Measurements from ENCODE around the gene VEGFA. TPM values are rescaled to one million over a fixed set of nuclear protein-coding genes. Genes with fewer than 3 reads are reported as not detected.

The VEGFA gene
- total RNA-seq, 4 donors from 2014 or later = 28.0 to 107 (median 80.8) TPM

DNA sequence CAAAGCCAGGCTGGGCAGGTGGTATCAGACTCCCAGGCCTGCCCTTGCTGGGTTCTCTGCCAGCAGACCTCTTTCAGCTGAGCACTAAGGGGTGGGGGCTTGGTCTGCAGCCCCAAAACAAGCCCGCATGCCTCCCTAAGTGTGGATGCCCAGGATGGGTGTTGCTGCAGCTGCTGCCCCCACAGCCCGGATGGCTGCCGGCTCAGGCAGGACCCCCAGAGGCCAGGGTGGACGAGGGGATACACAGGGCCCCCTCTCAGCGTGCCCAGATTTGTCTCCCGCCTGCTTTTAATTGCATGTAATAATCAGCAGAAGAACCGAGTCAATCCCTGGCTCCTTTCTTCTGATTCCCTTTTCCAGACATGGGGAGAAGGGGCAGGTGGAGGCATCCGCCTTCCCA lies 60.8 kb downstream of the VEGFA start:
- no peak for DNase-seq
- intact Hi-C loops (cut with DNase I) = no loop called here
- Histone ChIP-seq H3K9me3 (no peaks in the 10 kb centered on the region), H3K4me1 (no peaks in the 10 kb centered on the region), H3K27ac (no peak overlapping the region), H3K36me3 (no peaks in the 10 kb centered on the region), H3K4me3 (no peak overlapping the region), H3K27me3 (peaks cover 0 to 10% (median 0%) of the 10 kb centered on the region in 4 donors)
- TF ChIP-seq, protein P1, sequence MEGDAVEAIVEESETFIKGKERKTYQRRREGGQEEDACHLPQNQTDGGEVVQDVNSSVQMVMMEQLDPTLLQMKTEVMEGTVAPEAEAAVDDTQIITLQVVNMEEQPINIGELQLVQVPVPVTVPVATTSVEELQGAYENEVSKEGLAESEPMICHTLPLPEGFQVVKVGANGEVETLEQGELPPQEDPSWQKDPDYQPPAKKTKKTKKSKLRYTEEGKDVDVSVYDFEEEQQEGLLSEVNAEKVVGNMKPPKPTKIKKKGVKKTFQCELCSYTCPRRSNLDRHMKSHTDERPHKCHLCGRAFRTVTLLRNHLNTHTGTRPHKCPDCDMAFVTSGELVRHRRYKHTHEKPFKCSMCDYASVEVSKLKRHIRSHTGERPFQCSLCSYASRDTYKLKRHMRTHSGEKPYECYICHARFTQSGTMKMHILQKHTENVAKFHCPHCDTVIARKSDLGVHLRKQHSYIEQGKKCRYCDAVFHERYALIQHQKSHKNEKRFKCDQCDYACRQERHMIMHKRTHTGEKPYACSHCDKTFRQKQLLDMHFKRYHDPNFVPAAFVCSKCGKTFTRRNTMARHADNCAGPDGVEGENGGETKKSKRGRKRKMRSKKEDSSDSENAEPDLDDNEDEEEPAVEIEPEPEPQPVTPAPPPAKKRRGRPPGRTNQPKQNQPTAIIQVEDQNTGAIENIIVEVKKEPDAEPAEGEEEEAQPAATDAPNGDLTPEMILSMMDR (IDR thresholded peaks at IDR 0.05) = no peak
- TF ChIP-seq POLR2A (IDR thresholded peaks at IDR 0.05) = no peak
- WGBS, 2 donors = 55 to 78% methylated on average over 4 of the region's 8 CpGs

DNA sequence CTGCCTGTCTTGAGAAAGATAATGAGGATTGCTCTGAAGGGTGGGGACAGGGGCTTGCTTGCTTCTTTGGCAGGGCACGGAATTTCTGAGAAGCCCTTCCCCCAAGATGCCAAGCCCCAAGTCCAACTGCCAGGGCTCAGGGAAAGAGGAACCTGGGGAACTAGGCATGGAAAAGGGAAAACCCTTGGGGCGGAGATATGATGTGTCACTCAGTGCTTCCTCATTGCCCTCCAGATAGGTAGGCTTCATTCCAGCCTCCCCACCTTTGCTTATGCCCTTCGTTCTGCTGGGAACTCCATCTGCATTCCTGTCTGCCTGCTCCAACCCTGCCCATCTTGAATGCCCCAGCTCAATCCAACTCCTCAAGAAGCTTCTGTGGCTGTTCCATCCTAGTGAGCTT lies 61.2 kb downstream of the VEGFA start:
- 40 to 49% methylated on average over 3 of the region's 3 CpGs for WGBS, 2 donors
- Histone ChIP-seq H3K27ac (no peak overlapping the region), H3K4me1 (no peaks in the 10 kb centered on the region), H3K36me3 (no peaks in the 10 kb centered on the region), H3K27me3 (peaks cover 0 to 10% (median 0%) of the 10 kb centered on the region in 4 donors), H3K9me3 (no peaks in the 10 kb centered on the region), H3K4me3 (no peak overlapping the region)
- intact Hi-C loops (cut with DNase I) = no loop called here
- TF ChIP-seq POLR2A (IDR thresholded peaks at IDR 0.05) = no peak
- TF ChIP-seq, protein P1 (IDR thresholded peaks at IDR 0.05) = no peak
- no peak for DNase-seq

DNA sequence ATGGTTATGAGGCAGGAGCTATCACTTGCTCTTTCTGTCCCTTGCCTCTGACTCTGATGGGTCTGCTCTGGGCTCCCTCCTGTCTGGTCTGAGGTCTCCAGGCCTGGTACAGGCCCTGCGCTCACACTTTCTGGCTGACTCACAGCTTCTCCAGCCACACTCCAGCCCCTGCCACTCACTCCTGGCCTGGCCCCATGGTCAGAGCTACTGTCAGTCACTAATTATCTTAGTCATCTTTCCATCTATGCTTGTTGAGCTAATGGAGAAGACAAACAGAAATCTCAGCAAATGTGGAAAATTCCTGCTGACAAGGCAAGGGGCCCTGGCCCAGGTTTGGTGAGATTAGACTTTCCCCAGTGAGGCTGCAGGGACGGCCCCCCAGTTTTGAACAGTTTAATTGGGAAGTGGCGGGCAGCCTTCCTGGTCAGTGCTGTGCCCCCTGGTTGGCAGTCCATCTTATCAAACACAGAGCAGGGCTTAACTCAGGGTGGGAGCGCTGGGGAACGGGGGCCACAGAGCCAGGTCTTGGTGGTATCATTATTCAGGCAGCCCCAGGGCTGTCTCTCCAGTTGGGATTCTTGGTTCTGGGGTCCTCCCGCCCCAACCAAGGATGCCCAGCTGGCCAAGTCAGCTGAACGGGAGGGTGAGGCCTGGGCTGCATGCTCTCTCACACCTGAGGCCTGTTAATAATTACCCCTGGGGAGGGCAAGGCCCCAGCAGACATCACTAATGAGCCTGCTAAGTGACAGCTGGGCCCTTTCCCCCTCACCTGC lies 63.4 kb downstream of the VEGFA start:
- TF ChIP-seq, protein P1 (IDR thresholded peaks at IDR 0.05) = no peak
- no peak for TF ChIP-seq POLR2A (IDR thresholded peaks at IDR 0.05)
- intact Hi-C loops (cut with DNase I) = no loop called here
- Histone ChIP-seq H3K4me3 (no peak overlapping the region), H3K27ac (no peak overlapping the region), H3K4me1 (peaks cover 0 to under 1% (median 0%) of the 10 kb centered on the region in 3 donors), H3K27me3 (peaks cover 0 to 5% (median 0%) of the 10 kb centered on the region in 4 donors), H3K36me3 (no peaks in the 10 kb centered on the region), H3K9me3 (no peaks in the 10 kb centered on the region)
- WGBS, 2 donors = 94 to 100% methylated on average over 1 to 3 of the region's 7 CpGs
- DNase-seq = no peak

DNA sequence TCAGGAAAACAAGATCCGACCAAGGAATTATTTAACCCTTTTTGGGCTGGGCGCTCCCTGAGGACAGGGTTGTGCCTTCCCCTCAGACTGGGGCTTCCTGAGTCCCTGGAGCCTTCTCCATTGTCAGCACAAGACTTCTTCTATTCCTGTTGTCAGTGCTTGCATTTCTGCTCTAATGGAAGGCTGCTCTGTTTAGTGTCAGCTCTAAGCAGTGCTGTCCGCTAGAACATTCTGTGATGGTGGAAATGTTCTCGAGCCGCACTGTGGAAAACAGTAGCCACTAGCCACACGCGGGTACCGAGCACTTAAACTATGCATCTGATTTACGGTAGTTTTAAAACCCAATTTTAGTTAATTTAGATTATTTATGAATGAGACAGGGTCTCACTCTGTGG lies 64.0 kb downstream of the VEGFA start:
- peaks cover 0 to 5% (median 3%) of the 10 kb centered on the region in 3 donors for H3K4me1 ChIP-seq
- peaks cover 0 to 5% (median 0%) of the 10 kb centered on the region in 4 donors for H3K27me3 ChIP-seq
- 92 to 94% methylated on average over 8 to 9 of the region's 9 CpGs for WGBS, 2 donors
- no peak for DNase-seq
- H3K4me3 ChIP-seq = no peak overlapping the region
- H3K27ac ChIP-seq = no peak overlapping the region
- H3K9me3 ChIP-seq = no peaks in the 10 kb centered on the region
- intact Hi-C loops (cut with DNase I) = no loop called here
- no peak for TF ChIP-seq POLR2A (IDR thresholded peaks at IDR 0.05)
- TF ChIP-seq, protein P1 (IDR thresholded peaks at IDR 0.05) = no peak
- no peaks in the 10 kb centered on the region for H3K36me3 ChIP-seq

DNA sequence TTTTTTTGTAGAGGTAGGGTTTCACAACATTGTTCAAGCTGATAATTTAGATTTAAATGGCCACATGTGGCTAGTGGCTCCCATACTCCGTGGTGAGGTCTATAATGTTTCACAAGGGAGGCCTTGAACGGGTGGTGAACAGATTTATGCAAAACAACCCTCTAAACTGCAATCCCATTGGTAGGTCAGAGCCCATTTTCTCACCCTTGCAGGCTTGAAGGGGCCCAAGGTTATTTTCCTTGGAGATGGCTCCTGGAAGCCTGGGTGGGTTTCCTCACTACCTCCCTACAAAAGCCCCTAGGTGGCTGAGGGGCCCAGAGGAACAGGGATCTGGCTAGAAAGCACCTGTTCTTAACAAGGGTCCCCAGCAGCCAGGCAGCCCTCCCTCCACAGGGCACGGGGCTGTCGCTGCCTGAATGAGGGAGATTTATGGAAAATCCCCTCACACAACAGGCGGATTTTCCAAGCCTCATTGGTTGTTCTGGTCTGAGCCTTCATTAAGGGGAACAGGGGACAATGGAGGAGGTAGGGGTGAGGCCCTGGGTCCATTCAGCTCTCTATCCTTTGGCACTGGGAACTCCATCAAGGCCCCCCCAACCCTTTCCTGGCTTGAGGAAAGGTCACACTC lies 64.6 kb downstream of the VEGFA start:
- peaks cover 0 to 5% (median 3%) of the 10 kb centered on the region in 3 donors for H3K4me1 ChIP-seq
- H3K36me3 ChIP-seq = no peaks in the 10 kb centered on the region
- TF ChIP-seq, protein P1 (IDR thresholded peaks at IDR 0.05) = no peak
- no peak for TF ChIP-seq POLR2A (IDR thresholded peaks at IDR 0.05)
- DNase-seq = no peak
- H3K9me3 ChIP-seq = no peaks in the 10 kb centered on the region
- H3K27ac ChIP-seq = no peak overlapping the region
- H3K4me3 ChIP-seq = no peak overlapping the region
- H3K27me3 ChIP-seq = peaks cover 0 to 5% (median 0%) of the 10 kb centered on the region in 4 donors
- intact Hi-C loops (cut with DNase I) = no loop called here
- 80 to 81% methylated on average over 2 to 5 of the region's 5 CpGs for WGBS, 2 donors

Data from esophagus squamous epithelium (tissue), 5 donors.